ENCODE data around the gene DYNLT5. TPM values are rescaled to one million over a fixed set of nuclear protein-coding genes. Genes with fewer than 3 reads are reported as not detected.

DYNLT5 gene
- total and polyA plus RNA-seq, 2 donors (not counting 1 experiment from before 2014, with no cell fraction given): 0.32 to 0.50 TPM

DNA sequence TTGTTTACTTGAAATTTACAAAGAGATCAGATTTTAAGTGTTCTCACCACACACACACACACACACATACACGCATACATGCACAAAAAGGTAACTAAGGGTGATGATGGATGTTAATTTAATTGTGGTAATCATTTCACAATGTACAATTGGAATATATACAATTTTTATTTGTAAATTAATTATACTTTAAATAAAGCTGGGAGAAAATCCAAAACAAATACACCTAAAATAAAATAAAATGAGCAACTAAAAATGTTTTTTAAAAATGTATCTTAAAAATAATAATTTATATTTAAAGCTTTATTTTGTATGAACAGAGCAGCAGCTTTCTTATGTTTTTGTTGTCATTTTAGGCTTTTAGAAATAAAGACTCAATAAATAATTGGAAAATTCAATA is 57.0 kb downstream of the DYNLT5 start:
- Histone ChIP-seq H3K4me2 (ENCODE audit: extremely low read depth, insufficient read depth, low read length) (no peak overlapping the region), H3K36me3 (ENCODE audit: control insufficient read depth, insufficient read depth, low read length) (no peaks in the 10 kb centered on the region), H2AFZ (ENCODE audit: low read length) (no peak overlapping the region), H3K9me3 (ENCODE audit: control insufficient read depth, insufficient read depth, low read depth, low read length) (no peaks in the 10 kb centered on the region), H3K4me3 (replicated peaks in 1 of 4; ENCODE audit: control extremely low read depth in 1 of 4, insufficient read depth in 1 of 4, low read depth in 3 of 4, low read length in 4 of 4) (no peak overlapping the region), H3K79me2 (ENCODE audit: control insufficient read depth, insufficient read depth, low read length) (no peaks in the 10 kb centered on the region), H4K20me1 (ENCODE audit: control insufficient read depth, extremely low read depth, insufficient read depth, low read length) (no peaks in the 10 kb centered on the region), H3K9ac (ENCODE audit: insufficient read depth, low read length) (no peak overlapping the region), H3K27me3 (ENCODE audit: control insufficient read depth, insufficient read depth, low read length) (no peaks in the 10 kb centered on the region), H3K4me1 (ENCODE audit: control insufficient read depth, extremely low read depth, insufficient read depth, low read length) (no peaks in the 10 kb centered on the region), H3K27ac (ENCODE audit: insufficient read depth, low read length) (no peak overlapping the region)
- DNase-seq (ENCODE audit: low read depth in 2 of 2): no peak
- TF ChIP-seq, protein P1, sequence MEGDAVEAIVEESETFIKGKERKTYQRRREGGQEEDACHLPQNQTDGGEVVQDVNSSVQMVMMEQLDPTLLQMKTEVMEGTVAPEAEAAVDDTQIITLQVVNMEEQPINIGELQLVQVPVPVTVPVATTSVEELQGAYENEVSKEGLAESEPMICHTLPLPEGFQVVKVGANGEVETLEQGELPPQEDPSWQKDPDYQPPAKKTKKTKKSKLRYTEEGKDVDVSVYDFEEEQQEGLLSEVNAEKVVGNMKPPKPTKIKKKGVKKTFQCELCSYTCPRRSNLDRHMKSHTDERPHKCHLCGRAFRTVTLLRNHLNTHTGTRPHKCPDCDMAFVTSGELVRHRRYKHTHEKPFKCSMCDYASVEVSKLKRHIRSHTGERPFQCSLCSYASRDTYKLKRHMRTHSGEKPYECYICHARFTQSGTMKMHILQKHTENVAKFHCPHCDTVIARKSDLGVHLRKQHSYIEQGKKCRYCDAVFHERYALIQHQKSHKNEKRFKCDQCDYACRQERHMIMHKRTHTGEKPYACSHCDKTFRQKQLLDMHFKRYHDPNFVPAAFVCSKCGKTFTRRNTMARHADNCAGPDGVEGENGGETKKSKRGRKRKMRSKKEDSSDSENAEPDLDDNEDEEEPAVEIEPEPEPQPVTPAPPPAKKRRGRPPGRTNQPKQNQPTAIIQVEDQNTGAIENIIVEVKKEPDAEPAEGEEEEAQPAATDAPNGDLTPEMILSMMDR (conservative IDR thresholded peaks at IDR 0.05 in 1 of 2, IDR thresholded peaks at IDR 0.05 in 1 of 2; ENCODE audit: low read depth in 1 of 2, low read length in 2 of 2): no peak
- TF ChIP-seq EZH2 (IDR thresholded peaks at IDR 0.05; ENCODE audit: low read length, missing control alignments): no peak

DNA sequence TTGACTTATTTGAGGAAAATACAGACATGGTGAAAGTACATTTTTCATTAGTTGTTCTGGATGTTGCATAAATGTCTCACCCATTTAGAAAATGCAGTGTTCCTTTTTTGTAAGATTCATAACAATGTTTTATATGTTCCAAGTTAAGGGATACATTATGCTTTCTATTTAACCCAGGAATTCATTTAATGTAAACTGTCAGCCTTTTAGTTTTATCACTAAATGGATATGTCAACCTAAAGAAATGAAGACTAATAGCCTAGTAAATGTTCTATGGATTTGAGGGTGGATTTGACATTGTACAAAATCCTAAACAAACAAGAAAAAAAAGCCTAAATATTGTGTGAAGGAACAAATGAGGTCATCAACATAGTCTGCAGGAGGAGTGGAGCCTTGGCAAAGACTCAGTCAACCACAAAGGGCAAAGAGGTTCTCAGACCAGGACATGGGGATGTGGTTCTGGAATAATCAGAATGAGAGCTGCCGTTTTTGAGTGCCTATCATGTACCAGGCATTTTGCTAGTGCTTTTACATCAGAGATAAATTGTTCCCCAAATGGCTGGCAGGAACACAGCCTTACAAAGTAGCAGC is 57.6 kb downstream of the DYNLT5 start:
- H2AFZ ChIP-seq (ENCODE audit: low read length): no peak overlapping the region
- H3K36me3 ChIP-seq (ENCODE audit: control insufficient read depth, insufficient read depth, low read length): no peaks in the 10 kb centered on the region
- no peaks in the 10 kb centered on the region for H3K79me2 ChIP-seq (ENCODE audit: control insufficient read depth, insufficient read depth, low read length)
- H3K4me1 ChIP-seq (ENCODE audit: control insufficient read depth, extremely low read depth, insufficient read depth, low read length): no peaks in the 10 kb centered on the region
- H3K27ac ChIP-seq (ENCODE audit: insufficient read depth, low read length): no peak overlapping the region
- no peak overlapping the region for H3K9ac ChIP-seq (ENCODE audit: insufficient read depth, low read length)
- H4K20me1 ChIP-seq (ENCODE audit: control insufficient read depth, extremely low read depth, insufficient read depth, low read length): no peaks in the 10 kb centered on the region
- no peaks in the 10 kb centered on the region for H3K27me3 ChIP-seq (ENCODE audit: control insufficient read depth, insufficient read depth, low read length)
- peak; percentile 49 to 69 for DNase-seq (ENCODE audit: low read depth in 2 of 2)
- H3K4me3 ChIP-seq (replicated peaks in 1 of 4; ENCODE audit: control extremely low read depth in 1 of 4, insufficient read depth in 1 of 4, low read depth in 3 of 4, low read length in 4 of 4): no peak overlapping the region
- TF ChIP-seq, protein P1 (conservative IDR thresholded peaks at IDR 0.05 in 1 of 2, IDR thresholded peaks at IDR 0.05 in 1 of 2; ENCODE audit: low read depth in 1 of 2, low read length in 2 of 2): no peak
- no peak for TF ChIP-seq EZH2 (IDR thresholded peaks at IDR 0.05; ENCODE audit: low read length, missing control alignments)
- no peaks in the 10 kb centered on the region for H3K9me3 ChIP-seq (ENCODE audit: control insufficient read depth, insufficient read depth, low read depth, low read length)
- no peak overlapping the region for H3K4me2 ChIP-seq (ENCODE audit: extremely low read depth, insufficient read depth, low read length)

DNA sequence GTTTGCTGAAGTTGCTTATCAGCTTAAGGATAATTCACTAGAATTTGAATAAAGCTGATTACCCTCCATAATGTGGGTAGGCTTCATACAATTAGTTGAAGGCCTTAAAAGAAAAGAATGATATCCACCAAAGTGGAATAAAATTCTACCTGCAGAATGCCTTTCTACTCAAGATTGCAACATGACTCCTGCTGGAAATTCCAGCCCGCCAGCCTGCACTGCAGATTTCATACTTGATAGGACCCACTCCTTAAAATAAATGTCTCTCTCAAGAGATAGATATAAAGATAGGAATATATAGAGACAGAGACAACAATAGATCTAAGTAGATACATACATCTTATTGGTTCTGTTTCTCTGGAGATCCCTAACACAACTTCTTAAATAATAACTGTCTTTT is 72.5 kb downstream of the DYNLT5 start:
- Histone ChIP-seq H3K27me3 (ENCODE audit: control insufficient read depth, insufficient read depth, low read length) (no peaks in the 10 kb centered on the region), H3K4me2 (ENCODE audit: extremely low read depth, insufficient read depth, low read length) (no peak overlapping the region), H3K36me3 (ENCODE audit: control insufficient read depth, insufficient read depth, low read length) (no peaks in the 10 kb centered on the region), H2AFZ (ENCODE audit: low read length) (no peak overlapping the region), H3K4me1 (ENCODE audit: control insufficient read depth, extremely low read depth, insufficient read depth, low read length) (no peaks in the 10 kb centered on the region), H3K79me2 (ENCODE audit: control insufficient read depth, insufficient read depth, low read length) (no peaks in the 10 kb centered on the region), H3K4me3 (replicated peaks in 1 of 4; ENCODE audit: control extremely low read depth in 1 of 4, insufficient read depth in 1 of 4, low read depth in 3 of 4, low read length in 4 of 4) (no peak overlapping the region), H3K9ac (ENCODE audit: insufficient read depth, low read length) (no peak overlapping the region), H4K20me1 (ENCODE audit: control insufficient read depth, extremely low read depth, insufficient read depth, low read length) (no peaks in the 10 kb centered on the region), H3K9me3 (ENCODE audit: control insufficient read depth, insufficient read depth, low read depth, low read length) (no peaks in the 10 kb centered on the region), H3K27ac (ENCODE audit: insufficient read depth, low read length) (no peak overlapping the region)
- TF ChIP-seq, protein P1 (conservative IDR thresholded peaks at IDR 0.05 in 1 of 2, IDR thresholded peaks at IDR 0.05 in 1 of 2; ENCODE audit: low read depth in 1 of 2, low read length in 2 of 2): no peak
- TF ChIP-seq EZH2 (IDR thresholded peaks at IDR 0.05; ENCODE audit: low read length, missing control alignments): no peak
- no peak for DNase-seq (ENCODE audit: low read depth in 2 of 2)

Other genes starting within 250 kb of the DYNLT5 start
- 11.0 and 37.8 TPM in 2 replicates for gene SGIP1, start 218.3 kb upstream of the DYNLT5 start, total RNA-seq
- gene SGIP1, start 218.3 kb upstream of the DYNLT5 start, polyA plus RNA-seq: 71.4 and 77.6 TPM in 2 replicates
- not detected in 2 replicates for gene INSL5, start 48.8 kb downstream of the DYNLT5 start, total RNA-seq
- not detected in 2 replicates for gene INSL5, start 48.8 kb downstream of the DYNLT5 start, polyA plus RNA-seq
- 10.8 and 12.1 TPM in 2 replicates for gene DNAI4, start 172.4 kb downstream of the DYNLT5 start, total RNA-seq
- 1.6 and 2.0 TPM in 2 replicates for gene DNAI4, start 172.4 kb downstream of the DYNLT5 start, polyA plus RNA-seq
- gene MIER1, start 172.5 kb downstream of the DYNLT5 start, total RNA-seq: 35.5 and 35.7 TPM in 2 replicates
- 23.1 and 31.3 TPM in 2 replicates for gene MIER1, start 172.5 kb downstream of the DYNLT5 start, polyA plus RNA-seq

Data from fibroblast of lung (primary cell).